Lung (tissue), 12 donors: ENCODE measurements around the gene LIN9. TPM values are rescaled to one million over a fixed set of nuclear protein-coding genes. Genes with fewer than 3 reads are reported as not detected.
A peak's percentile ranks its signal among the peaks of the same experiment; 100 is the strongest.

ENCODE experiments used
- ATAC-seq: fragments of 200-7000 bp; cut with Tn5 transposase; one replicate; pipeline ENCODE4 v1.9.1; 2020; ENCODE audit warnings: moderate number of reproducible peaks; ENCODE audit not compliant: insufficient read depth, low FRiP score
- DNase-seq, 3 donors: peaks; one replicate each; pipeline ENCODE4 v3.0.0-alpha.2; 2013 to 2017
- H3K27ac ChIP-seq, 2 donors: one replicate each; pipeline ENCODE4 v1.5.1; 2013; ENCODE audit warnings: mild to moderate bottlenecking in 2 of 2, moderate library complexity in 2 of 2, control low read depth in 1 of 2, inconsistent platforms in 1 of 2, low read depth in 1 of 2, low read length in 1 of 2
- H3K27me3 ChIP-seq, 3 donors: one replicate each; pipeline ENCODE4 v1.5.1; 2013; ENCODE audit warnings: low read length in 2 of 3; ENCODE audit not compliant: control insufficient read depth in 3 of 3, insufficient read depth in 3 of 3
- H3K36me3 ChIP-seq, 4 donors: one replicate each; pipeline ENCODE4 v1.5.1; 2013; ENCODE audit warnings: low read length in 4 of 4, mild to moderate bottlenecking in 1 of 4, moderate library complexity in 1 of 4; ENCODE audit not compliant: control insufficient read depth in 4 of 4, insufficient read depth in 4 of 4
- H3K4me1 ChIP-seq, 5 donors: one replicate each; pipeline ENCODE4 v1.5.1; 2013; ENCODE audit warnings: low read length in 5 of 5, mild to moderate bottlenecking in 2 of 5, moderate library complexity in 1 of 5; ENCODE audit not compliant: control insufficient read depth in 5 of 5, insufficient read depth in 5 of 5
- H3K4me3 ChIP-seq: one replicate; pipeline ENCODE4 v1.5.1; 2013; ENCODE audit warnings: mild to moderate bottlenecking, control low read depth, moderate library complexity
- H3K9ac ChIP-seq, 2 donors: one replicate each; pipeline ENCODE4 v1.5.1; 2013; ENCODE audit warnings: low read length in 2 of 2, control low read depth in 1 of 2; ENCODE audit not compliant: insufficient read depth in 1 of 2
- H3K9me3 ChIP-seq, 4 donors: one replicate each; pipeline ENCODE4 v1.5.1; 2013; ENCODE audit warnings: low read length in 3 of 4, mild to moderate bottlenecking in 1 of 4, moderate library complexity in 1 of 4; ENCODE audit not compliant: control insufficient read depth in 4 of 4, insufficient read depth in 3 of 4
- WGBS, 2 donors: extraction: QIAGEN DNeasy Blood & Tissue Kit; methylation state at CpG; one replicate each; pipeline ENCODE4 v1.1.7; 2013; 5-methylcytosine and 5-hydroxymethylcytosine counted together
- polyA plus RNA-seq, 2 donors: library from polyadenylated mRNA; stranded (reverse); fragments of 200-250 nt; gene quantifications; one replicate each; pipeline ENCODE4 v1.2.1, GENCODE V29; 2013
- total RNA-seq, 2 donors: library from RNA; depleted of rRNA in 1 of 2; stranded (reverse); fragments of >200 nt in 1 of 2; gene quantifications; one replicate each; pipeline ENCODE4 v1.2.1, GENCODE V29; 2014 to 2021
- TF ChIP-seq, protein P1 (sequence below): IDR thresholded peaks from 2 replicates; pipeline ENCODE4 v1.5.1; 2012; ENCODE audit warnings: mild to moderate bottlenecking; ENCODE audit errors: control extremely low read depth, extremely low read depth
- donor health status: control.
- donor health status: control.
- donor health status: Bipolar disorder and iron deficiency.
- donor health status: healthy.
- donor health status: DM: yes; HTN: yes; CAD: no.

Gene LIN9
- total and polyA plus RNA-seq, 4 donors: 1.4 to 9.7 (median 2.4) TPM

- Histone ChIP-seq H3K36me3 (no peaks in the 10 kb centered on the region), H3K9ac (no peak overlapping the region), H3K4me3 (no peak overlapping the region), H3K27me3 (no peaks in the 10 kb centered on the region), H3K4me1 (peaks cover 0 to 17% (median 4%) of the 10 kb centered on the region in 5 donors), H3K9me3 (no peaks in the 10 kb centered on the region), H3K27ac (no peak overlapping the region)
- no peak for ATAC-seq
- no peak for DNase-seq
- 78 to 82% methylated on average over 2 of the region's 2 CpGs for WGBS, 2 donors
- TF ChIP-seq, protein P1, sequence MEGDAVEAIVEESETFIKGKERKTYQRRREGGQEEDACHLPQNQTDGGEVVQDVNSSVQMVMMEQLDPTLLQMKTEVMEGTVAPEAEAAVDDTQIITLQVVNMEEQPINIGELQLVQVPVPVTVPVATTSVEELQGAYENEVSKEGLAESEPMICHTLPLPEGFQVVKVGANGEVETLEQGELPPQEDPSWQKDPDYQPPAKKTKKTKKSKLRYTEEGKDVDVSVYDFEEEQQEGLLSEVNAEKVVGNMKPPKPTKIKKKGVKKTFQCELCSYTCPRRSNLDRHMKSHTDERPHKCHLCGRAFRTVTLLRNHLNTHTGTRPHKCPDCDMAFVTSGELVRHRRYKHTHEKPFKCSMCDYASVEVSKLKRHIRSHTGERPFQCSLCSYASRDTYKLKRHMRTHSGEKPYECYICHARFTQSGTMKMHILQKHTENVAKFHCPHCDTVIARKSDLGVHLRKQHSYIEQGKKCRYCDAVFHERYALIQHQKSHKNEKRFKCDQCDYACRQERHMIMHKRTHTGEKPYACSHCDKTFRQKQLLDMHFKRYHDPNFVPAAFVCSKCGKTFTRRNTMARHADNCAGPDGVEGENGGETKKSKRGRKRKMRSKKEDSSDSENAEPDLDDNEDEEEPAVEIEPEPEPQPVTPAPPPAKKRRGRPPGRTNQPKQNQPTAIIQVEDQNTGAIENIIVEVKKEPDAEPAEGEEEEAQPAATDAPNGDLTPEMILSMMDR: no peak
Observed at GRCh38 chr1:226310637-226311195, 1.8 kb upstream of the LIN9 start.

DNA sequence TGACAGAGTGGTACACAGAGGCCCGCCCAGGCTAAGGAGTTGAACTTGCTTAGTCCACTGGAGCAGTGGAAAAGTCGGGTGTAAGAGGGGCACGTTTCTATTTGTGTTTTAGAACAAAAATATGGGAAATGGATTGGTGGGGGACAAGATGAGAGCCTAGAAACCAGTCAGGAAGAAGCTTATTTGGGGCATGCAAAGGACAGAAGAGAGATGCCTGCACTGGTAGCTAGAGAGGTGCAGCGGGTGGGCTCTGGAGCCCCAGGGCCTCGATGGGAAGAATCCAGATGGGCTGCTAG, 1.2 kb upstream of the LIN9 start:
- TF ChIP-seq, protein P1: no peak
- Histone ChIP-seq H3K27me3 (no peaks in the 10 kb centered on the region), H3K27ac (no peak overlapping the region), H3K4me1 (peaks cover 0 to 17% (median 4%) of the 10 kb centered on the region in 5 donors), H3K9me3 (no peaks in the 10 kb centered on the region), H3K9ac (no peak overlapping the region), H3K4me3 (no peak overlapping the region), H3K36me3 (no peaks in the 10 kb centered on the region)
- DNase-seq: no peak
- WGBS, 2 donors: 82 to 84% methylated on average over 5 of the region's 5 CpGs
- no peak for ATAC-seq

GRCh38 chr1:226309398-226310244, 657 bp upstream of the LIN9 start:
- peak in 2 of 3 donors; percentile 69 to 73 for DNase-seq

More at GRCh38 chr1:226309398-226310244, 657 bp upstream of the LIN9 start:
- H3K27me3 ChIP-seq: no peaks in the 10 kb centered on the region
- peak overlapping the region; percentile 88 for H3K4me3 ChIP-seq
- no peaks in the 10 kb centered on the region for H3K36me3 ChIP-seq
- H3K27ac ChIP-seq: peak overlapping the region; percentile 32 to 90
- H3K4me1 ChIP-seq: peaks cover 0 to 17% (median 4%) of the 10 kb centered on the region in 5 donors
- TF ChIP-seq, protein P1: no peak
- H3K9ac ChIP-seq: peak overlapping the region in 1 of 2 donors; percentile 68
- no peaks in the 10 kb centered on the region for H3K9me3 ChIP-seq
- WGBS, 2 donors: 4% methylated on average over 54 to 62 of the region's 62 CpGs
- no peak for ATAC-seq
